GM23248 (cell line): Measurements from ENCODE around the gene C20orf202. TPM values are rescaled to one million over a fixed set of nuclear protein-coding genes. Genes with fewer than 3 reads are reported as not detected.

Experiments used
- DNase-seq: peaks from one replicate; pipeline ENCODE4 v3.0.0-alpha.2; 2015
- H2AFZ ChIP-seq: fragments of 200-600 bp; sonication (generic); 2 replicates; pipeline ENCODE4 v1.6.1; 2016; ENCODE audit warnings: antibody characterized with exemption
- H3F3A ChIP-seq: fragments of 200-600 bp; sonication (generic); 2 replicates; pipeline ENCODE4 v1.6.1; 2016; ENCODE audit warnings: mild to moderate bottlenecking, antibody characterized with exemption, mixed run types; ENCODE audit not compliant: insufficient read depth
- H3K27ac ChIP-seq: fragments of 200-600 bp; sonication (generic); 2 replicates; pipeline ENCODE4 v1.5.1; 2016; ENCODE audit warnings: mild to moderate bottlenecking
- H3K27me3 ChIP-seq: fragments of 200-600 bp; sonication (generic); replicated peaks from 2 replicates; pipeline ENCODE4 v1.6.1; 2016; ENCODE audit warnings: mild to moderate bottlenecking; ENCODE audit not compliant: insufficient read depth
- H3K36me3 ChIP-seq: fragments of 200-600 bp; sonication (generic); 2 replicates; pipeline ENCODE4 v1.6.1; 2016; ENCODE audit warnings: low read depth, mild to moderate bottlenecking
- H3K4me1 ChIP-seq: fragments of 200-600 bp; sonication (generic); 2 replicates; pipeline ENCODE4 v1.6.1; 2016; ENCODE audit warnings: mild to moderate bottlenecking; ENCODE audit not compliant: insufficient read depth
- H3K4me2 ChIP-seq: fragments of 200-600 bp; sonication (generic); one replicate; pipeline ENCODE4 v1.6.1; 2016; ENCODE audit warnings: mild to moderate bottlenecking; ENCODE audit not compliant: unreplicated experiment
- H3K4me3 ChIP-seq: fragments of 200-600 bp; sonication (generic); 2 replicates; pipeline ENCODE4 v1.5.1; 2016; ENCODE audit warnings: mild to moderate bottlenecking
- H3K79me2 ChIP-seq: fragments of 200-600 bp; sonication (generic); 2 replicates; pipeline ENCODE4 v1.6.1; 2016; ENCODE audit warnings: mild to moderate bottlenecking; ENCODE audit not compliant: insufficient read depth
- H3K9ac ChIP-seq: fragments of 200-600 bp; sonication (generic); 2 replicates; pipeline ENCODE4 v1.6.1; 2016; ENCODE audit warnings: mild to moderate bottlenecking
- H3K9me2 ChIP-seq: fragments of 200-600 bp; sonication (generic); 2 replicates; pipeline ENCODE4 v1.6.1; 2016; ENCODE audit warnings: mixed run types, mild to moderate bottlenecking, moderate library complexity; ENCODE audit not compliant: insufficient read depth
- H3K9me3 ChIP-seq: fragments of 200-600 bp; sonication (generic); one replicate; pipeline ENCODE4 v1.6.1; 2017; ENCODE audit warnings: low read depth
- H4K20me1 ChIP-seq: fragments of 200-600 bp; sonication (generic); 2 replicates; pipeline ENCODE4 v1.6.0; 2016; ENCODE audit not compliant: insufficient read depth
- EZH2 ChIP-seq: fragments of 200-600 bp; sonication (generic); IDR thresholded peaks from 2 replicates; pipeline ENCODE4 v1.6.1; 2018; ENCODE audit warnings: antibody characterized with exemption, mild to moderate bottlenecking; ENCODE audit not compliant: insufficient read depth, poor library complexity, severe bottlenecking
- EZH2phosphoT487 ChIP-seq: fragments of 200-600 bp; sonication (generic); IDR thresholded peaks from 2 replicates; pipeline ENCODE4 v1.6.1; 2018; ENCODE audit warnings: antibody characterized with exemption, moderate library complexity, mild to moderate bottlenecking, low read depth; ENCODE audit not compliant: insufficient read depth
- WGBS, 2 experiments: methylation state at CpG; one replicate each; pipeline ENCODE4 v1.1.6; 2015 to 2017; ENCODE audit warnings: low lambda C conversion rate in 2 of 2, low coverage in 1 of 2; ENCODE audit errors: missing lambda C conversion rate in 2 of 2; 5-methylcytosine and 5-hydroxymethylcytosine counted together
- in situ Hi-C: fragments of 300-500 bp; cut with MboI; formaldehyde crosslinking; loops from 2 replicates; pipeline ENCODE4 v1.15.0; 2020
- polyA plus RNA-seq: library from polyadenylated mRNA; unstranded; fragments of >200 nt; fragmentation: Nextera tagmentation; extraction: Ambion mirVana; gene quantifications from 2 replicates; pipeline ENCODE4 v1.2.1, GENCODE V29; 2016
- total RNA-seq: library from RNA; depleted of rRNA; stranded (reverse); fragments of >200 nt; shearing (Covaris generic); gene quantifications from 2 replicates; pipeline ENCODE4 v1.2.3, GENCODE V29; 2014

C20orf202 gene
- total and polyA plus RNA-seq, 2 experiments from 2014 or later: not detected

DNA sequence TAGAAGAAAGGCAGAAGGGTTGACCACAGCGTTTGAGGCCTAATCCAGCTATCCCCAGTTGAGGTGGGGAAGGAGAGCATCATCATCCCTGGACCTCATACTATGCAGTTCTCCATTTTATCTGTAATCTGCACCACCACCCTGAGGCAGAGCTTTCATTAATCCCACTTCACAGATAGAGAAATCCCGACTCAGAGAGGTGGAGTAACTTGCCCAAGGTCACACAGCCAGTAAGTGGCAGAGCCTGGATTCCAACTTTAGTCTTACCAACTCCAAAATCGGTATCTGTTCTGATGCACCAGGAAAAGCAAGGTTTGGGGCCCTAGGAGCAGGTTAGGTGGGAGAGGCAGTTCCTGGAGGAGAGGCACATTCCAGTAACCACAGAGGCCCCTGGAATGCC is 25.2 kb upstream of the C20orf202 start:
- no peak for DNase-seq
- no peaks in the 10 kb centered on the region for H3K9me2 ChIP-seq
- H3K36me3 ChIP-seq: no peaks in the 10 kb centered on the region
- TF ChIP-seq EZH2 (no peak), EZH2phosphoT487 (no peak)
- no peaks in the 10 kb centered on the region for H3K9me3 ChIP-seq
- no peak overlapping the region for H2AFZ ChIP-seq
- WGBS, 2 experiments: 66 to 68% methylated on average over 3 of the region's 3 CpGs
- no peaks in the 10 kb centered on the region for H3F3A ChIP-seq
- no peaks in the 10 kb centered on the region for H3K79me2 ChIP-seq
- H3K4me1 ChIP-seq: no peaks in the 10 kb centered on the region
- in situ Hi-C loops: no loop called here
- no peak overlapping the region for H3K9ac ChIP-seq
- H3K4me3 ChIP-seq: no peak overlapping the region
- H3K27me3 ChIP-seq: no peaks in the 10 kb centered on the region
- H3K4me2 ChIP-seq: no peak overlapping the region
- H4K20me1 ChIP-seq: no peaks in the 10 kb centered on the region
- H3K27ac ChIP-seq: no peak overlapping the region

DNA sequence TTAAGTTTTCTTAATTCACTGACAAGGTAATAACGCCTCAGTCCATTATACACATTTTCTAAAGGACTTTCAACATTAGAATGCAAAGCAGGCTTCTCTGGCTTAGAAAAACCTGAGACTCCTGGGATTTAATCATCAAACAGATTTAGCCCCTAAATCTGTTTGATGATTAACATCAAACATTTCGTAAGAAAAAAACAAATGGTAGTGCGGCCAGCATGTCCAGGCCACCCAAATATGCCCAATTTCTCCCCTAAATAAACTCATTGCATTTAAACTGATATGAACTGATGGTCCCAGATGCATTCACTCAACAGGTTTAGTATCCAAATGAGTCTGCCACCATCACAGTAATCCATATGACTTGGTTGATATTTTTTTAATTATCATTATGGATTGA is 24.6 kb upstream of the C20orf202 start:
- TF ChIP-seq EZH2phosphoT487: no peak
- TF ChIP-seq EZH2: no peak
- 86 to 90% methylated on average over 3 of the region's 3 CpGs for WGBS, 2 experiments
- no peaks in the 10 kb centered on the region for H3K79me2 ChIP-seq
- no peak overlapping the region for H3K27ac ChIP-seq
- no peaks in the 10 kb centered on the region for H3K9me3 ChIP-seq
- H3F3A ChIP-seq: no peaks in the 10 kb centered on the region
- DNase-seq: no peak
- H3K9ac ChIP-seq: no peak overlapping the region
- in situ Hi-C loops: no loop called here
- no peaks in the 10 kb centered on the region for H3K9me2 ChIP-seq
- no peaks in the 10 kb centered on the region for H3K36me3 ChIP-seq
- H3K27me3 ChIP-seq: peaks cover 4% of the 10 kb centered on the region; the same call in 1 of the 2 replicates
- no peak overlapping the region for H3K4me2 ChIP-seq
- no peaks in the 10 kb centered on the region for H4K20me1 ChIP-seq
- no peaks in the 10 kb centered on the region for H3K4me1 ChIP-seq
- no peak overlapping the region for H2AFZ ChIP-seq
- H3K4me3 ChIP-seq: no peak overlapping the region

DNA sequence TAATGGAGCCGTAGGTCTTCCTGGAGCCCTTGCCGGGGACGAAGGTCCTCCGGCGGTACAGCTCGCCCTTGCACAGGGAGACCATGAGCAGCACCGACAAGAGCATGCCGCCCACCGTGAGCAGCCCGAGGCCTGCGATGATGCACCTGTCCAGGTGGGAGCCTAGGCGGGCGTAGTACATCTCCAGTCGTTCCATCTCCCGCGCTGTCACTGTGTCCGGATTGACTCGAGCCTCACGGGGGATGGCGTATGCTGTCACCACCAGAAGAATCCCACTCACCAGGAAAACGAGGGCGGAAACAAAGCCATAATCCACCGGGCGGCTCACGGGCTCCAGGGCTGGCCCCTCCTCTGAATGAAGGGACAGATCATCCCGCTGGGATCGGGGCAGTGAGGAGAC is 22.3 kb upstream of the C20orf202 start:
- WGBS, 2 experiments: 85 to 89% methylated on average over 26 to 27 of the region's 27 CpGs
- no peaks in the 10 kb centered on the region for H3K36me3 ChIP-seq

DNA sequence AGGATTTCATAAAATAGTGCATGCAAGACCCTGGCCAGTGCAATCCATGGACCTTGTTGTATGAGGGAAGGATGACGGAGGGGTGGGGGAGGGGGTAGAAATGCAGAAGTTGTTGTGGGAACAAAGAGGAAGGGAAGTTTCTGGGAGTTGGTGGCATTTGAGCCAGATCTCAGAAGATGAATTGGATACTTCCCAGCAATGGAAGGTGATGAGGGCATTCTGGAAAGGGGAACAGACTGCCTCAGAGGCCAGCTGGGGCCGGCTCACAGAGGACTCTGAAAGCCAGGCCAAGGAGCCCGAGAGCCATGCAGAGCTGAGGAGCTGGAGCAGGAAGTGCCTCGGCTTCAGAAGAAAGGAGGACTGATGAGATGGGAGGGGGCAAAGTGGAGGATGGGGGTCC is 21.1 kb upstream of the C20orf202 start:
- Histone ChIP-seq H3K9me3 (no peaks in the 10 kb centered on the region), H3K4me3 (no peak overlapping the region), H3K27ac (no peak overlapping the region), H3K79me2 (no peaks in the 10 kb centered on the region), H3K27me3 (peaks cover 27% of the 10 kb centered on the region), H2AFZ (no peak overlapping the region), H4K20me1 (no peaks in the 10 kb centered on the region), H3K4me2 (no peak overlapping the region), H3K36me3 (no peaks in the 10 kb centered on the region), H3K9ac (no peak overlapping the region), H3F3A (no peaks in the 10 kb centered on the region), H3K9me2 (no peaks in the 10 kb centered on the region), H3K4me1 (no peaks in the 10 kb centered on the region)
- WGBS, 2 experiments: 46 to 63% methylated on average over 4 of the region's 4 CpGs
- TF ChIP-seq EZH2 (no peak), EZH2phosphoT487 (no peak)
- in situ Hi-C loops: no loop called here
- DNase-seq: no peak

More for the DNA sequence above, 22.3 kb upstream of the C20orf202 start:
- H3K9me2 ChIP-seq: no peaks in the 10 kb centered on the region
- H3K79me2 ChIP-seq: no peaks in the 10 kb centered on the region
- H3K9ac ChIP-seq: no peak overlapping the region
- no peak overlapping the region for H3K4me3 ChIP-seq
- no peaks in the 10 kb centered on the region for H3K9me3 ChIP-seq
- in situ Hi-C loops: no loop called here
- H3F3A ChIP-seq: no peaks in the 10 kb centered on the region
- H3K27me3 ChIP-seq: peaks cover 20% of the 10 kb centered on the region
- TF ChIP-seq EZH2phosphoT487 (no peak), EZH2 (no peak)
- no peak for DNase-seq
- no peaks in the 10 kb centered on the region for H4K20me1 ChIP-seq
- no peak overlapping the region for H2AFZ ChIP-seq
- no peak overlapping the region for H3K27ac ChIP-seq
- H3K4me2 ChIP-seq: no peak overlapping the region
- H3K4me1 ChIP-seq: no peaks in the 10 kb centered on the region

DNA sequence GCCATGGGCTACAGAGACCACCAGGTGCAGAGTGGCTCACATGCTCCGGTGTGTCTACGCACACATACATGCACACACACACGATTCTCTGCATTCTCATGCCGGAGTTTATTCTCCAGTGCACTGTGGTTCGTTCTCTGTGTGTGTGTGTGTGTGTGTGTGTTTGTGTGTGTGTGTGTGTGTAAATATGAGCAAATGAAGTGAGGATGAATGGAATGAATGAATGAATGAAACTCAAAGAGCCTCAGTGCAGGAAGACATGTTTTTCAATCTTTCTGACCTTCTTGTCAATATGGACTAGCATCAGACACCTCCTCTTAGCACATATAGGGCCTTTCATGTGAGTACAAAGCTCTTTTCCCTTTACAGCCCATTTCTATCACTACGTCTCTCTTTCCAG is 20.1 kb upstream of the C20orf202 start:
- in situ Hi-C loops: no loop called here
- Histone ChIP-seq H3K27me3 (peaks cover 33% of the 10 kb centered on the region), H3K79me2 (no peaks in the 10 kb centered on the region), H3K4me3 (no peak overlapping the region), H2AFZ (no peak overlapping the region), H3K27ac (no peak overlapping the region), H4K20me1 (no peaks in the 10 kb centered on the region), H3K36me3 (no peaks in the 10 kb centered on the region), H3K9me3 (no peaks in the 10 kb centered on the region), H3K9me2 (no peaks in the 10 kb centered on the region), H3K9ac (no peak overlapping the region), H3K4me2 (no peak overlapping the region), H3K4me1 (no peaks in the 10 kb centered on the region), H3F3A (no peaks in the 10 kb centered on the region)
- 79 to 80% methylated on average over 6 of the region's 6 CpGs for WGBS, 2 experiments
- TF ChIP-seq EZH2phosphoT487: no peak
- TF ChIP-seq EZH2: no peak
- DNase-seq: no peak
